CMK (cell line): Measurements from ENCODE around the gene MAJIN.

Source experiments
- DNase-seq: peaks from one replicate; pipeline ENCODE4 v3.0.0-alpha.2; 2010; ENCODE audit warnings: low read depth

The MAJIN gene

DNA sequence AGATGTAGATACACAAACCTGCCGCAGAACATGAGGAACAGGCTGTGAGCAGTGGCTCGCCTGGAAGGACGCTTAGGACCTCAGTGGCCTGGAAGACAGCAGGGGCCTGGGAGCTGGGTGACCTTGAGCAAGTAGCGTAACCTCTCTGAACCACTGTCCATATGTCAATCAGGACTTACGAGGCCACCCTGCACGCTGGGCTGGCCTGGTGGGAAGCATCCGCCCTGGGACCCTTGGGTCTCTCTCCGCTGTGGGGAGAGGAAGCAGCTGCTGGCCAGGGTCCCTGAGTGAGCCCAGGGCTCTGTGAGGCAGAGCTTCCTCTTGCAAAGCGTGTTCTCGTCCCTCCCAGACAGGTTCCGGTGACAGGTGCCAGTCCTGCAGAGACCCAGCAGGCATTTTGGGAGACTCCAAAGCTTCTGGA, 79.5 kb downstream of the MAJIN start:
- DNase-seq = no peak

DNA sequence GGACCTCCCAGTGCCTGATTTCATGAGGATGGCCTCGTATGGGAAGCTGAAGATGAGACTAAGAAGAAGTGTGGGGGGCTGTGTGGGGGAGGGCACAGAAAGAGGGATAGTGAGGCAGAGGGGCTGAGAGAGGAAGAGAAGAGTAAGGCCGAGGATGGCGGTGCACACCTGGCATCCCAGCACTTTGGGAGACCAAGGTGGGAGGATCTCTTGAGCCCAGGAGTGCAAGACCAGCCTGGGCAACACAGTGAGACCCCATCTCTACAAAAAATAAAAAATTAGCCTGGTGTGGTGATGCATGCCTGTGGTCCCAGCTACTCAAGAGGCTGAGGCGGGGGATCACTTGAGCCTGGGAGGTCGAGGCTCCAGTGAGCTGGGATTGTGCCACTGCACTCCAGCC, 80.0 kb downstream of the MAJIN start:
- no peak for DNase-seq

DNA sequence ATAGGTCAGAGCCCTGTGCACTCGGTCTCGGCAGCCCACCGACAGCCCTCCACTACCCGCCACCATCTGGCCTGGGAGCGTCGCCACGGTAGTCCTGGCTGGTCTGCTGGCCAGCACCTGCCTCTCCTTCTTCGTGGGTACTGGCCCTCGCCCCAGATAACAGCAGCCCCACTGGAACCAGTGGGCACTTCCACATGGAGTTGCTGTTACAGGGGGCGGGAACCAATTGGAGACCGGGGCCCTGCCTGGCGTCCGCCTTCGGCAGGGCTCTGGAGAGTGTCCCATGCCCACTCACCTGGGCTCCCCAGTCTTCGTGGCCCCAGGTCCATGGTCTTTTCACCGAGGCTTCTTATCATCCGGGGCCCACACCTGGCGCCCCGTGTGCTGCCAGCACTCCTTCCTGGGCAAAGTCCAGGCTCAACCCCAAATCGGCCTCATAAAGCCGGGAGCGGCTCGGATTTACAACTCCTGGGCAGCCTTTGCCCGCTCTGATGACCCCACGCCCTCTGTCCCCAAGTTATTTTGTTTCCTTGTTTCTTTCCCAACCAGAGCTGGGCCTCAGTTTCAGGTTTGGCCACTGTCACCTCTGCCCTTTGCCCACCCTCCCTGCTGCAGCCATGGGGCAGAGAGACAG, 80.6 kb downstream of the MAJIN start:
- DNase-seq = no peak

DNA sequence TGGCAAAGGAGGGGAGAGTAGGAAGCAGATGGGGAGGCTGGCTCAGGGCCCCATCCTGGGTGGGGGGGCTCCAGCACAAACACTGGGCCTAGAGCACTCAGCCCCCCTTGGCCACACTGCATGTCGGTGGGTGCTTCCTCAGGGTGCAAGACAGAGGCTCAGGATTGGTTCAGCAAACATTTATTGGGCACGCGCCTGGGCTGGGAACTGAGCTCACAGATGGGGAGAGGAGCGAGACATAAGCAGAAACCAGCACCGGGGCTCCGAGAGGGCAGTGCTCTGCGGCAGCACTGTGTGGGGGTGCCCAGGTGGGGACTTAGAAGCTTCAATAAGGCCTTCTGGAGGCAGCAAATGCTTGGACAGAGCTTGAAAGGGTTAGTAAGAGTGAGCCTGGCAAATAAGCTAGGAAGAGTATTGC, 81.4 kb downstream of the MAJIN start:
- DNase-seq = no peak

DNA sequence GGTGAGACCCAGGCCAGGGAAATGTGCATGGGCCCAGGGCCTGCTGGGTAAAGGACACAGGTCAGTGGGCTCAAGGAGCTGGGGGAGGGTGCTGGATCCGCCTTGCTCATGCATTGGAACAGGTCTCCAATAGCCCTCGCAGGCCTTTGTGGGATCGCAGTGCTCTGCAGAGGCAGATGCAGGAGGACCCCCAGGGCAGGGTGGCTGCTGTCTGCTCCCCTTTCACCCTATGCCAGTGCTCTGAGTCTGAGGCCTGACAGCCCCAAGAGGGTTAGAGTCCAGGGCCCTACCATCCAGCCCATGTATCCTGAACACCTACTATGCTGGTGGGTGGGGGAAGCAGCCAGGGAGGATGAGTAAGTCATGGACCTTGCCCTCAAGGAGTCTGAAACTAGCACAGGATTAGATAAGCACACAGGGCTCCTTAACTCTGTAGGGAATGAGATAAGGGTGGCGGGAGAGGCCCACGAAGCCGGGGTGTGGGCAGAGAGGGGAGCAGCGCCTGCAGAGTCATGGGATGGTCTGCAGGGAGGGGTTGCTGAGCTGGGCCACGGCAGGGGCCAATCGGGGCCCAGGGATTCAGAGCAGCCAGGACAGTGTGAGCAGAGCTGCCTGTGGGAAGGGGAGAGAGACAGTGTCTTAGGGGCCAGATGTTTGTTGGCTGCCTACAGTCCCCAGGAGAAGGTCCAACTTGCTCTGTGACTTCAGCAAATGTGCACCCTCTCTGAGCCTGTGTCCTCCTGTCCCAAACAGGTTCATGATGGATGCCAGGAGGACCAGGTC, 83.0 kb downstream of the MAJIN start:
- DNase-seq = peak; percentile 80

DNA sequence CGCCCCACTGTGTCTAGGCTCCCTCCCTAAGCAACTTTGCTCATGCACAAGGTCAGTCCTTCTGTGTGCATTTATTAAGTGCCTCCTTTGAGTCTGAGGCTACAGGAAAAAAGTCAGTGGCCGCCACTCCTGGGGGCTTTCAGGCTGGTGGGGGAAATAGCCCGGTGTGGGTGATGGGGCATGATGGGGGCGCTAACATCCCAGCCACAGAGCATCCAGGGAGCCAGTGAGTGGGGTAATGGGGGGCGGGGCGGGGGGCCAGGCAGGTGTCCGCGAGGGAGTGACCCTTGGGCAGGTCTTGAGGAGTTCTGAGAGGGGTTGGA, 83.5 kb downstream of the MAJIN start:
- no peak for DNase-seq
